Uterus (tissue), 4 donors: ENCODE measurements around the gene DGLUCY. TPM values are rescaled to one million over a fixed set of nuclear protein-coding genes. Genes with fewer than 3 reads are reported as not detected.

Experiments used
- DNase-seq, 2 donors: peaks; one replicate each; pipeline ENCODE4 v3.0.0-alpha.2; 2019 to 2020
- H3K27ac ChIP-seq, 2 donors: fragments of 200-600 bp; sonication (generic); 1 replicate in 1 of 2; 2 replicates in 1 of 2; pipeline ENCODE4 v1.5.1; 2016 to 2018
- H3K27me3 ChIP-seq, 2 donors: fragments of 200-600 bp; sonication (generic); one replicate each; pipeline ENCODE4 v1.5.1; 2018 to 2019; ENCODE audit warnings: control low read depth in 1 of 2
- H3K36me3 ChIP-seq, 2 donors: fragments of 200-600 bp; sonication (generic); one replicate each; pipeline ENCODE4 v1.5.1; 2019; ENCODE audit warnings: control low read depth in 1 of 2
- H3K4me1 ChIP-seq, 2 donors: fragments of 200-600 bp; sonication (generic); one replicate each; pipeline ENCODE4 v1.5.1; 2018 to 2019; ENCODE audit warnings: control low read depth in 1 of 2
- H3K4me3 ChIP-seq, 2 donors: fragments of 200-600 bp; sonication (generic); 1 replicate in 1 of 2; 2 replicates in 1 of 2; pipeline ENCODE4 v1.5.1; 2018 to 2019; ENCODE audit warnings: mild to moderate bottlenecking in 1 of 2
- H3K9me3 ChIP-seq, 2 donors: fragments of 200-600 bp; sonication (generic); one replicate each; pipeline ENCODE4 v1.5.1; 2019; ENCODE audit warnings: control low read depth in 1 of 2
- CTCF ChIP-seq, 4 experiments: fragments of 200-600 bp in 2 of 4; fragments of 450-650 bp in 2 of 4; sonication (generic) in 2 of 4; IDR thresholded peaks; one replicate each; pipeline ENCODE4 v1.5.1; 2016 to 2019; ENCODE audit warnings: antibody characterized with exemption in 4 of 4, mild to moderate bottlenecking in 2 of 4, moderate library complexity in 1 of 4
- POLR2A ChIP-seq, 2 donors: fragments of 450-650 bp; IDR thresholded peaks; one replicate each; pipeline ENCODE4 v1.6.1; 2016; ENCODE audit warnings: antibody characterized with exemption in 2 of 2, mild to moderate bottlenecking in 1 of 2, moderate library complexity in 1 of 2
- intact Hi-C: fragments of 100-400 bp; cut with DNase I; formaldehyde crosslinking; loops from one replicate; pipeline ENCODE4 v1.15.1; 2023; ENCODE audit warnings: low total_unique reads
- total RNA-seq, 4 donors: library from RNA; depleted of rRNA in 3 of 4; stranded (reverse); fragments of >200 nt in 3 of 4; gene quantifications; one replicate each; pipeline versions ENCODE4 v1.1.0 to v1.2.4, GENCODE V29; 2014 to 2023
- donor health status: DM: yes; HTN: yes; CAD: no.

Gene DGLUCY
- total RNA-seq, 4 donors from 2014 or later, result 14.7 to 81.5 (median 61.6) TPM

GRCh38 chr14:91169951-91170350 lies 56.1 kb downstream of the DGLUCY start:
- Histone ChIP-seq H3K4me1 (peaks cover 0 to 7% of the 10 kb centered on the region in 2 donors), H3K27ac (peak overlapping the region; percentile 28 to 70)

GRCh38 chr14:91170504-91171121 lies 56.7 kb downstream of the DGLUCY start:
- no peaks in the 10 kb centered on the region for H3K27me3 ChIP-seq
- intact Hi-C loops, result loop anchor here (5.0 to 10.0 kb wide), 2 partner anchors 106 to 268 kb away; partner anchors contain the start of gene RPS6KA5
- H3K9me3 ChIP-seq, result no peaks in the 10 kb centered on the region
- peaks cover 0 to 7% of the 10 kb centered on the region in 2 donors for H3K4me1 ChIP-seq
- no peak for TF ChIP-seq POLR2A (IDR thresholded peaks at IDR 0.05)
- no peak for TF ChIP-seq CTCF (IDR thresholded peaks at IDR 0.05)
- H3K27ac ChIP-seq, result peak overlapping the region; percentile 28 to 70
- H3K36me3 ChIP-seq, result no peaks in the 10 kb centered on the region
- H3K4me3 ChIP-seq, result no peak overlapping the region
- DNase-seq, result peak; percentile 50 to 57

More at GRCh38 chr14:91169951-91170350, 56.1 kb downstream of the DGLUCY start:
- H3K36me3 ChIP-seq, result no peaks in the 10 kb centered on the region
- no peaks in the 10 kb centered on the region for H3K9me3 ChIP-seq
- intact Hi-C loops, result loop anchor here (5.0 to 10.0 kb wide), 2 partner anchors 105 to 268 kb away; partner anchors contain the start of gene RPS6KA5
- TF ChIP-seq POLR2A (IDR thresholded peaks at IDR 0.05), result no peak
- no peak for TF ChIP-seq CTCF (IDR thresholded peaks at IDR 0.05)
- no peak overlapping the region for H3K4me3 ChIP-seq
- DNase-seq, result no peak
- no peaks in the 10 kb centered on the region for H3K27me3 ChIP-seq

GRCh38 chr14:91171291-91171690 lies 57.4 kb downstream of the DGLUCY start:
- no peaks in the 10 kb centered on the region for H3K9me3 ChIP-seq
- peak overlapping the region; percentile 28 to 70 for H3K27ac ChIP-seq
- no peaks in the 10 kb centered on the region for H3K36me3 ChIP-seq
- H3K4me3 ChIP-seq, result no peak overlapping the region
- no peak for TF ChIP-seq CTCF (IDR thresholded peaks at IDR 0.05)
- TF ChIP-seq POLR2A (IDR thresholded peaks at IDR 0.05), result no peak
- H3K4me1 ChIP-seq, result peaks cover 0 to 7% of the 10 kb centered on the region in 2 donors
- H3K27me3 ChIP-seq, result no peaks in the 10 kb centered on the region
- intact Hi-C loops, result loop anchor here (5.0 to 10.0 kb wide), 2 partner anchors 106 to 269 kb away; partner anchors contain the start of gene RPS6KA5
- no peak for DNase-seq

GRCh38 chr14:91173221-91173670 lies 59.4 kb downstream of the DGLUCY start:
- no peaks in the 10 kb centered on the region for H3K36me3 ChIP-seq
- no peak overlapping the region for H3K4me3 ChIP-seq
- DNase-seq, result peak; percentile 82 to 87
- no peaks in the 10 kb centered on the region for H3K27me3 ChIP-seq
- no peak overlapping the region for H3K27ac ChIP-seq
- H3K9me3 ChIP-seq, result no peaks in the 10 kb centered on the region
- intact Hi-C loops, result loop anchor here (5.0 to 10.0 kb wide), 2 partner anchors 108 to 271 kb away; partner anchors contain the start of gene RPS6KA5
- TF ChIP-seq CTCF (IDR thresholded peaks at IDR 0.05), result peak; percentile 73 to 94 (median 84)
- TF ChIP-seq POLR2A (IDR thresholded peaks at IDR 0.05), result no peak
- peaks cover 0 to 7% of the 10 kb centered on the region in 2 donors for H3K4me1 ChIP-seq

- intact Hi-C loops, result loop anchor here (5.0 to 10.0 kb wide), 2 partner anchors 109 to 272 kb away; partner anchors contain the start of gene RPS6KA5
- DNase-seq, result no peak
- Histone ChIP-seq H3K27me3 (no peaks in the 10 kb centered on the region), H3K4me3 (no peak overlapping the region), H3K27ac (no peak overlapping the region), H3K4me1 (peaks cover 0 to 7% of the 10 kb centered on the region in 2 donors), H3K36me3 (no peaks in the 10 kb centered on the region), H3K9me3 (no peaks in the 10 kb centered on the region)
- TF ChIP-seq POLR2A (IDR thresholded peaks at IDR 0.05), result no peak
- no peak for TF ChIP-seq CTCF (IDR thresholded peaks at IDR 0.05)
Observed at GRCh38 chr14:91173904-91174303, 60.0 kb downstream of the DGLUCY start.
